GM12878 (cell line): ENCODE data around the gene NUP210. TPM values are rescaled to one million over a fixed set of nuclear protein-coding genes. Genes with fewer than 3 reads are reported as not detected.

ENCODE experiments used
- ASH2L ChIP-seq: fragments of 300-600, 200-600 bp; sonication (generic); IDR thresholded peaks from 2 replicates; pipeline ENCODE4 v1.6.1; 2017; ENCODE audit warnings: low read depth, mild to moderate bottlenecking, borderline replicate concordance
- GATAD2B ChIP-seq: fragments of 450-650 bp; conservative IDR thresholded peaks from 2 replicates; pipeline ENCODE4 v1.6.1; 2017; ENCODE audit warnings: low read depth, mild to moderate bottlenecking, moderate library complexity
- HDGF ChIP-seq: fragments of 450-650 bp; IDR thresholded peaks from 2 replicates; pipeline ENCODE4 v1.6.1; 2016; ENCODE audit warnings: antibody characterized with exemption
- MEF2B ChIP-seq: fragments of 450-650 bp; IDR thresholded peaks from 2 replicates; pipeline ENCODE4 v1.6.1; 2018; ENCODE audit warnings: mild to moderate bottlenecking, moderate library complexity; ENCODE audit not compliant: partially characterized antibody, poor library complexity, severe bottlenecking
- MXI1 ChIP-seq: fragments of 150-350 bp; IDR thresholded peaks from 2 replicates; pipeline ENCODE4 v1.6.1; 2011; ENCODE audit warnings: low read depth, mild to moderate bottlenecking, inconsistent platforms, low read length, improper control_type of control experiment
- NFIC ChIP-seq: IDR thresholded peaks from 2 replicates; pipeline ENCODE4 v1.6.1; 2012; ENCODE audit warnings: low read depth, mild to moderate bottlenecking, inconsistent platforms, low read length, moderate library complexity
- PBX3 ChIP-seq: IDR thresholded peaks from 2 replicates; pipeline ENCODE4 v1.6.1; 2011; ENCODE audit warnings: mild to moderate bottlenecking, low read depth, low read length, moderate library complexity; ENCODE audit not compliant: insufficient replicate concordance
- PKNOX1 ChIP-seq: fragments of 450-650 bp; IDR thresholded peaks from 2 replicates; pipeline ENCODE4 v1.6.1; 2016; ENCODE audit warnings: mild to moderate bottlenecking
- POLR2A ChIP-seq: IDR thresholded peaks from 2 replicates; pipeline ENCODE4 v1.6.1; 2011; ENCODE audit warnings: low read depth, mild to moderate bottlenecking, low read length
- SP1 ChIP-seq: IDR thresholded peaks from one replicate; pipeline ENCODE4 v1.6.1; 2011; ENCODE audit warnings: low read depth, low read length
- SUPT20H ChIP-seq: IDR thresholded peaks from 2 replicates; pipeline ENCODE4 v1.6.1; 2011; ENCODE audit warnings: low read depth, mild to moderate bottlenecking, low read length, moderate library complexity, borderline replicate concordance; ENCODE audit not compliant: control insufficient read depth
- TCF12 ChIP-seq: IDR thresholded peaks from 2 replicates; pipeline ENCODE4 v1.6.1; 2011; ENCODE audit warnings: low read depth, mild to moderate bottlenecking, low read length
- YBX1 ChIP-seq: fragments of 450-650 bp; IDR thresholded peaks from 2 replicates; pipeline ENCODE4 v1.6.1; 2016; ENCODE audit warnings: antibody characterized with exemption
- ZNF24 ChIP-seq: fragments of 450-650 bp; IDR thresholded peaks from 2 replicates; pipeline ENCODE4 v1.6.1; 2017; ENCODE audit warnings: antibody characterized with exemption, mild to moderate bottlenecking
- polyA plus RNA-seq, 11 experiments: library from polyadenylated mRNA; depleted of rRNA in 4 of 11; unstranded in 6 of 11; stranded (reverse) in 5 of 11; fragments of >200 nt; fragmentation: Nextera tagmentation in 4 of 11; fragmentation: Illumina TruSeq in 1 of 11; extraction: Ambion mirVana in 4 of 11; extraction: Trizol in 1 of 11; gene quantifications; 1 replicate in 1 of 11; 2 replicates in 10 of 11; pipeline versions ENCODE4 v1.2.1 to v1.2.3, GENCODE V29; 2011 to 2016; ENCODE audit warnings: inconsistent platforms in 2 of 11, missing spikeins in 2 of 11, low read depth in 1 of 11
- total RNA-seq, 4 experiments: library from RNA; depleted of rRNA in 3 of 4; stranded (reverse); fragments of >200 nt in 3 of 4; fragmentation: Illumina TruSeq in 1 of 4; extraction: Trizol in 1 of 4; gene quantifications; 2 replicates each; pipeline versions ENCODE4 v1.2.1 to v1.2.3, GENCODE V29; 2013 to 2021
- TF ChIP-seq, protein P1 (sequence below): IDR thresholded peaks from 2 replicates; pipeline ENCODE4 v1.6.1; 2012; ENCODE audit warnings: low read depth, low read length, improper control_type of control experiment
- TF ChIP-seq, protein P2 (sequence below): fragments of 450-650 bp; IDR thresholded peaks from 2 replicates; pipeline ENCODE4 v1.6.1; 2017; ENCODE audit warnings: mild to moderate bottlenecking, moderate library complexity
- TF ChIP-seq, protein P3 (sequence below): fragments of 450-650 bp; IDR thresholded peaks from 2 replicates; pipeline ENCODE4 v1.6.1; 2017; ENCODE audit warnings: low read depth, mild to moderate bottlenecking, moderate library complexity

The NUP210 gene
- total and polyA plus RNA-seq, 10 of the 15 experiments (the other 5 are each of a cell fraction or from before 2014, with no cell fraction given), result 2.9 to 150 (median 76.0) TPM

DNA sequence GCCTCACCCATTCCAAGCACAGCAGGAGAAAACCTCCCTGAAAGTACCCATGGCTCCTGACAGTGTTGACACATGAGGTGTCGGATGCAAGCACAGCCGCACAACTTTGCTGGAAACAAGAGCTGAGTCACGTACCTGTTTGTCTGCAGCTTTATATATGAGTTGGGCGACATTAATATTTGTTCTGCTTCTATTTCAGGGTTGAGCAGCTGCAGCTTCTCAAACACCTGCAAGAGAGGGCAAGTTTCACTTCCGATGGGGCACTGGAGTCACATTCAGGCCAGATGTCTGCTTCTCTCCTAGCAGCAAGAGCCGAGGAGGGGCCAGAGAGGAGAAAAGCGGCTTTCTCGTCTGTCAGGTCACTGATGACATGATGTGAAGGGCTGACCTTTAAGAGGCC lies 88.0 kb downstream of the NUP210 start (continued):
- TF ChIP-seq, protein P1, sequence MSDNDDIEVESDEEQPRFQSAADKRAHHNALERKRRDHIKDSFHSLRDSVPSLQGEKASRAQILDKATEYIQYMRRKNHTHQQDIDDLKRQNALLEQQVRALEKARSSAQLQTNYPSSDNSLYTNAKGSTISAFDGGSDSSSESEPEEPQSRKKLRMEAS, result no peak
- TF ChIP-seq ZNF24, result no peak
- TF ChIP-seq SUPT20H, result no peak
- peak; percentile 100 for TF ChIP-seq TCF12
- TF ChIP-seq, protein P2, sequence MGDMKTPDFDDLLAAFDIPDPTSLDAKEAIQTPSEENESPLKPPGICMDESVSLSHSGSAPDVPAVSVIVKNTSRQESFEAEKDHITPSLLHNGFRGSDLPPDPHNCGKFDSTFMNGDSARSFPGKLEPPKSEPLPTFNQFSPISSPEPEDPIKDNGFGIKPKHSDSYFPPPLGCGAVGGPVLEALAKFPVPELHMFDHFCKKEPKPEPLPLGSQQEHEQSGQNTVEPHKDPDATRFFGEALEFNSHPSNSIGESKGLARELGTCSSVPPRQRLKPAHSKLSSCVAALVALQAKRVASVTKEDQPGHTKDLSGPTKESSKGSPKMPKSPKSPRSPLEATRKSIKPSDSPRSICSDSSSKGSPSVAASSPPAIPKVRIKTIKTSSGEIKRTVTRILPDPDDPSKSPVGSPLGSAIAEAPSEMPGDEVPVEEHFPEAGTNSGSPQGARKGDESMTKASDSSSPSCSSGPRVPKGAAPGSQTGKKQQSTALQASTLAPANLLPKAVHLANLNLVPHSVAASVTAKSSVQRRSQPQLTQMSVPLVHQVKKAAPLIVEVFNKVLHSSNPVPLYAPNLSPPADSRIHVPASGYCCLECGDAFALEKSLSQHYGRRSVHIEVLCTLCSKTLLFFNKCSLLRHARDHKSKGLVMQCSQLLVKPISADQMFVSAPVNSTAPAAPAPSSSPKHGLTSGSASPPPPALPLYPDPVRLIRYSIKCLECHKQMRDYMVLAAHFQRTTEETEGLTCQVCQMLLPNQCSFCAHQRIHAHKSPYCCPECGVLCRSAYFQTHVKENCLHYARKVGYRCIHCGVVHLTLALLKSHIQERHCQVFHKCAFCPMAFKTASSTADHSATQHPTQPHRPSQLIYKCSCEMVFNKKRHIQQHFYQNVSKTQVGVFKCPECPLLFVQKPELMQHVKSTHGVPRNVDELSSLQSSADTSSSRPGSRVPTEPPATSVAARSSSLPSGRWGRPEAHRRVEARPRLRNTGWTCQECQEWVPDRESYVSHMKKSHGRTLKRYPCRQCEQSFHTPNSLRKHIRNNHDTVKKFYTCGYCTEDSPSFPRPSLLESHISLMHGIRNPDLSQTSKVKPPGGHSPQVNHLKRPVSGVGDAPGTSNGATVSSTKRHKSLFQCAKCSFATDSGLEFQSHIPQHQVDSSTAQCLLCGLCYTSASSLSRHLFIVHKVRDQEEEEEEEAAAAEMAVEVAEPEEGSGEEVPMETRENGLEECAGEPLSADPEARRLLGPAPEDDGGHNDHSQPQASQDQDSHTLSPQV, result peak; percentile 50; the same call in 1 of the 2 replicates
- TF ChIP-seq PKNOX1, result peak; percentile 76
- peak; percentile 55 for TF ChIP-seq PBX3
- TF ChIP-seq ASH2L, result peak; percentile 48; the same call in 1 of the 2 replicates
- TF ChIP-seq MEF2B, result peak; percentile 97
- no peak for TF ChIP-seq HDGF
- no peak for TF ChIP-seq YBX1
- peak; percentile 83 for TF ChIP-seq MXI1
- TF ChIP-seq POLR2A, result peak; percentile 54
- TF ChIP-seq NFIC, result peak; percentile 27; the same call in 1 of the 2 replicates
- peak; percentile 56; the same call in 1 of the 2 replicates for TF ChIP-seq GATAD2B
- TF ChIP-seq, protein P3, sequence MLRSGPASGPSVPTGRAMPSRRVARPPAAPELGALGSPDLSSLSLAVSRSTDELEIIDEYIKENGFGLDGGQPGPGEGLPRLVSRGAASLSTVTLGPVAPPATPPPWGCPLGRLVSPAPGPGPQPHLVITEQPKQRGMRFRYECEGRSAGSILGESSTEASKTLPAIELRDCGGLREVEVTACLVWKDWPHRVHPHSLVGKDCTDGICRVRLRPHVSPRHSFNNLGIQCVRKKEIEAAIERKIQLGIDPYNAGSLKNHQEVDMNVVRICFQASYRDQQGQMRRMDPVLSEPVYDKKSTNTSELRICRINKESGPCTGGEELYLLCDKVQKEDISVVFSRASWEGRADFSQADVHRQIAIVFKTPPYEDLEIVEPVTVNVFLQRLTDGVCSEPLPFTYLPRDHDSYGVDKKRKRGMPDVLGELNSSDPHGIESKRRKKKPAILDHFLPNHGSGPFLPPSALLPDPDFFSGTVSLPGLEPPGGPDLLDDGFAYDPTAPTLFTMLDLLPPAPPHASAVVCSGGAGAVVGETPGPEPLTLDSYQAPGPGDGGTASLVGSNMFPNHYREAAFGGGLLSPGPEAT, result peak; percentile 53; the same call in 1 of the 2 replicates
- peak; percentile 54 for TF ChIP-seq SP1
